HCT116 (cell line): ENCODE measurements around the gene FMOD. TPM values are rescaled to one million over a fixed set of nuclear protein-coding genes. Genes with fewer than 3 reads are reported as not detected.

Experiments used
- ATAC-seq: fragments of 200-7000 bp; cut with Tn5 transposase; 2 replicates; pipeline ENCODE4 v1.9.1; 2020; ENCODE audit warnings: mild to moderate bottlenecking, moderate library complexity
- BruUV-seq: library from RNA; stranded (reverse); fragments of 400-500 nt; replicated peaks from 2 replicates; lab custom pipeline; 2021; lab: Mats Ljungman, UMichigan
- CTCF ChIA-PET: fragments of 300-600 bp; sonication (Branson Sonifier 250); formaldehyde crosslinking; loops from one replicate; lab custom pipeline; 2021; ENCODE audit warnings: antibody characterized with exemption; lab: Charles Lee
- POLR2A ChIA-PET: fragments of 300-600, 350-600 bp; sonication (Branson Sonifier 250); formaldehyde crosslinking; loops from one replicate; lab custom pipeline; 2021; ENCODE audit warnings: antibody characterized with exemption; lab: Charles Lee
- RAD21 ChIA-PET, 2 experiments: fragments of 300-600 bp; sonication (Branson Sonifier 250); formaldehyde crosslinking; loops; one replicate each; lab custom pipeline; 2023; ENCODE audit warnings: low total read pairs in 2 of 2; ENCODE audit not compliant: uncharacterized antibody in 2 of 2, unreplicated experiment in 2 of 2, low non-redundant PET in 1 of 2; lab: Charles Lee
- DNase-seq: peaks from one replicate; pipeline ENCODE4 v3.0.0-alpha.2; 2010; ENCODE audit warnings: low read depth, low spot score
- H2AFZ ChIP-seq: fragments of 200-600 bp; shearing (Covaris generic), sonication (generic); 2 replicates; pipeline ENCODE4 v1.6.1; 2017; ENCODE audit warnings: low read depth, mixed run types, mixed read lengths, antibody characterized with exemption, low read length; ENCODE audit not compliant: poor library complexity, severe bottlenecking
- H3K27ac ChIP-seq: 2 replicates; pipeline ENCODE4 v1.5.1; 2012; ENCODE audit warnings: low read depth, low read length
- H3K27me3 ChIP-seq: fragments of 200-600 bp; sonication (generic); 2 replicates; pipeline ENCODE4 v1.6.1; 2016; ENCODE audit warnings: mixed run types, low read length, mixed read lengths; ENCODE audit not compliant: insufficient read depth
- H3K36me3 ChIP-seq, 2 experiments: fragments of 200-500 bp in 1 of 2; fragments of 200-600 bp in 1 of 2; sonication (Bioruptor generic) in 1 of 2; sonication (generic) in 1 of 2; 2 replicates each; pipeline versions ENCODE4 v1.5.1 to v1.6.1; 2014 to 2016; ENCODE audit warnings: low read length in 2 of 2, inconsistent platforms in 1 of 2, mixed read lengths in 1 of 2, mixed run types in 1 of 2; ENCODE audit not compliant: insufficient read depth in 2 of 2, control insufficient read depth in 1 of 2
- H3K4me1 ChIP-seq, 2 experiments: fragments of 200-600 bp in 1 of 2; sonication (generic) in 1 of 2; 2 replicates each; pipeline versions ENCODE4 v1.5.1 to v1.6.1; 2012 to 2017; ENCODE audit warnings: low read length in 2 of 2, inconsistent platforms in 1 of 2, mild to moderate bottlenecking in 1 of 2, mixed read lengths in 1 of 2, mixed run types in 1 of 2, moderate library complexity in 1 of 2; ENCODE audit not compliant: insufficient read depth in 2 of 2, control insufficient read depth in 1 of 2
- H3K4me2 ChIP-seq: fragments of 200-600 bp; sonication (generic); 2 replicates; pipeline ENCODE4 v1.6.1; 2017; ENCODE audit warnings: mixed run types, low read length, mixed read lengths
- H3K4me3 ChIP-seq, 2 experiments: fragments of 200-600 bp in 1 of 2; sonication (generic) in 1 of 2; replicated peaks in 1 of 2; 2 replicates each; pipeline ENCODE4 v1.5.1; 2011 to 2016; ENCODE audit warnings: low read length in 2 of 2, control low read depth in 1 of 2, low read depth in 1 of 2, mild to moderate bottlenecking in 1 of 2, mixed read lengths in 1 of 2, mixed run types in 1 of 2
- H3K79me2 ChIP-seq: fragments of 200-600 bp; sonication (generic); 2 replicates; pipeline ENCODE4 v1.6.1; 2017; ENCODE audit warnings: mild to moderate bottlenecking, mixed run types, low read length, moderate library complexity, mixed read lengths; ENCODE audit not compliant: insufficient read depth
- H3K9ac ChIP-seq: fragments of 200-600 bp; sonication (generic); 2 replicates; pipeline ENCODE4 v1.6.1; 2016; ENCODE audit warnings: low read length, mixed read lengths
- H3K9me2 ChIP-seq: fragments of 200-600 bp; sonication (generic), shearing (Covaris generic); 2 replicates; pipeline ENCODE4 v1.6.1; 2017; ENCODE audit warnings: mixed run types, mild to moderate bottlenecking, moderate library complexity; ENCODE audit not compliant: insufficient read depth
- H3K9me3 ChIP-seq, 2 experiments: fragments of 200-500 bp in 1 of 2; fragments of 200-600 bp in 1 of 2; sonication (Bioruptor generic) in 1 of 2; sonication (generic) in 1 of 2; 2 replicates each; pipeline ENCODE4 v1.6.1; 2014 to 2017; ENCODE audit warnings: low read length in 2 of 2, mixed read lengths in 2 of 2, inconsistent platforms in 1 of 2, low read depth in 1 of 2, mild to moderate bottlenecking in 1 of 2, mixed run types in 1 of 2, moderate library complexity in 1 of 2; ENCODE audit not compliant: control insufficient read depth in 1 of 2, insufficient read depth in 1 of 2
- H4K20me1 ChIP-seq: fragments of 200-600 bp; sonication (generic), shearing (Covaris generic); 2 replicates; pipeline ENCODE4 v1.6.1; 2017; ENCODE audit warnings: mixed run types, mild to moderate bottlenecking, moderate library complexity; ENCODE audit not compliant: insufficient read depth
- CBX3 ChIP-seq: IDR thresholded peaks from 2 replicates; pipeline ENCODE4 v1.6.1; 2012; ENCODE audit warnings: low read depth
- EGR1 ChIP-seq: IDR thresholded peaks from 2 replicates; pipeline ENCODE4 v1.6.1; 2012; ENCODE audit warnings: low read depth
- ELF1 ChIP-seq: IDR thresholded peaks from 2 replicates; pipeline ENCODE4 v1.6.1; 2012; ENCODE audit warnings: low read depth, borderline replicate concordance
- EZH2phosphoT487 ChIP-seq: fragments of 200-600 bp; IDR thresholded peaks from 2 replicates; pipeline ENCODE4 v1.6.1; 2018; ENCODE audit warnings: antibody characterized with exemption, borderline replicate concordance
- POLR2AphosphoS5 ChIP-seq: IDR thresholded peaks from 2 replicates; pipeline ENCODE4 v1.6.1; 2011; ENCODE audit warnings: mild to moderate bottlenecking, low read depth, low read length, moderate library complexity
- RAD21 ChIP-seq: IDR thresholded peaks from 2 replicates; pipeline ENCODE4 v1.6.1; 2012; ENCODE audit warnings: low read depth, mild to moderate bottlenecking
- SP1 ChIP-seq: IDR thresholded peaks from 2 replicates; pipeline ENCODE4 v1.6.1; 2012; ENCODE audit warnings: low read depth
- ZFX ChIP-seq: fragments of 450-650 bp; IDR thresholded peaks from 2 replicates; pipeline ENCODE4 v1.6.1; 2017
- intact Hi-C: fragments of 100-400 bp; cut with micrococcal nuclease; formaldehyde crosslinking; loops from 2 replicates; pipeline ENCODE4 v1.10.0; 2022
- total RNA-seq: library from RNA; stranded (reverse); gene quantifications from one replicate; pipeline ENCODE4 v1.2.1, GENCODE V29; 2021; ENCODE audit not compliant: unreplicated experiment
- TF ChIP-seq, protein P1 (sequence below), 3 experiments: fragments of 200-600 bp in 1 of 3; sonication (generic) in 1 of 3; IDR thresholded peaks in 2 of 3; conservative IDR thresholded peaks in 1 of 3; 2 replicates each; pipeline ENCODE4 v1.5.1; 2012 to 2017; ENCODE audit warnings: low read depth in 2 of 3, low read length in 2 of 3, antibody characterized with exemption in 1 of 3, borderline replicate concordance in 1 of 3, control low read depth in 1 of 3, mild to moderate bottlenecking in 1 of 3, mixed read lengths in 1 of 3, mixed run types in 1 of 3, moderate library complexity in 1 of 3; ENCODE audit not compliant: insufficient read depth in 1 of 3
- TF ChIP-seq, protein P2 (sequence below): IDR thresholded peaks from 2 replicates; pipeline ENCODE4 v1.6.1; 2012
- TF ChIP-seq, protein P3 (sequence below): IDR thresholded peaks from 2 replicates; pipeline ENCODE4 v1.6.1; 2012; ENCODE audit warnings: low read depth

Gene FMOD
- total RNA-seq, 1 experiment from 2014 or later = not detected

DNA sequence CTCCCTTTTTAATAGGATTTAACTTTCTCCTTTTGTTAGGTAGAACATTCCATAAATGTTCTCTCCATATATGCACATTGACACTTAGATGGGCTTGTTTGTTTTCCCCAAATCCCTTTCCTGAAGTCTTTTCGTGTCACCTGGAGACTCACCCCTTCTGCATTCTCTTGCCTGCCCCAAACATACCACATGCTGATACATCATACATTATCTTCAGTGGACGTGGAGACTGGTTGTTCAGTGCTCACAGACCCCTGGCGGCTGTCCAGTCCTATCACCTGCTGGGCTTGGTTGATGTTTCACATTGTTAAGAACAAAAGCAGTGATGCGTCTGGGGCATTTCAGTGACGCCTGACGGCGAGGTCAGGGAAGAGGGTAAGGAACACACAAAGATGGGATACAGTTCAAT lies 22.2 kb downstream of the FMOD start (continued):
- TF ChIP-seq EZH2phosphoT487 (no peak), POLR2AphosphoS5 (no peak), EGR1 (no peak)
- TF ChIP-seq, protein P1, sequence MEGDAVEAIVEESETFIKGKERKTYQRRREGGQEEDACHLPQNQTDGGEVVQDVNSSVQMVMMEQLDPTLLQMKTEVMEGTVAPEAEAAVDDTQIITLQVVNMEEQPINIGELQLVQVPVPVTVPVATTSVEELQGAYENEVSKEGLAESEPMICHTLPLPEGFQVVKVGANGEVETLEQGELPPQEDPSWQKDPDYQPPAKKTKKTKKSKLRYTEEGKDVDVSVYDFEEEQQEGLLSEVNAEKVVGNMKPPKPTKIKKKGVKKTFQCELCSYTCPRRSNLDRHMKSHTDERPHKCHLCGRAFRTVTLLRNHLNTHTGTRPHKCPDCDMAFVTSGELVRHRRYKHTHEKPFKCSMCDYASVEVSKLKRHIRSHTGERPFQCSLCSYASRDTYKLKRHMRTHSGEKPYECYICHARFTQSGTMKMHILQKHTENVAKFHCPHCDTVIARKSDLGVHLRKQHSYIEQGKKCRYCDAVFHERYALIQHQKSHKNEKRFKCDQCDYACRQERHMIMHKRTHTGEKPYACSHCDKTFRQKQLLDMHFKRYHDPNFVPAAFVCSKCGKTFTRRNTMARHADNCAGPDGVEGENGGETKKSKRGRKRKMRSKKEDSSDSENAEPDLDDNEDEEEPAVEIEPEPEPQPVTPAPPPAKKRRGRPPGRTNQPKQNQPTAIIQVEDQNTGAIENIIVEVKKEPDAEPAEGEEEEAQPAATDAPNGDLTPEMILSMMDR (IDR thresholded peaks at IDR 0.05 in 2 of 3, conservative IDR thresholded peaks at IDR 0.05 in 1 of 3; ENCODE audit: borderline replicate concordance in 1 of 3, insufficient read depth in 1 of 3, low read depth in 2 of 3, low read length in 2 of 3) = no peak

DNA sequence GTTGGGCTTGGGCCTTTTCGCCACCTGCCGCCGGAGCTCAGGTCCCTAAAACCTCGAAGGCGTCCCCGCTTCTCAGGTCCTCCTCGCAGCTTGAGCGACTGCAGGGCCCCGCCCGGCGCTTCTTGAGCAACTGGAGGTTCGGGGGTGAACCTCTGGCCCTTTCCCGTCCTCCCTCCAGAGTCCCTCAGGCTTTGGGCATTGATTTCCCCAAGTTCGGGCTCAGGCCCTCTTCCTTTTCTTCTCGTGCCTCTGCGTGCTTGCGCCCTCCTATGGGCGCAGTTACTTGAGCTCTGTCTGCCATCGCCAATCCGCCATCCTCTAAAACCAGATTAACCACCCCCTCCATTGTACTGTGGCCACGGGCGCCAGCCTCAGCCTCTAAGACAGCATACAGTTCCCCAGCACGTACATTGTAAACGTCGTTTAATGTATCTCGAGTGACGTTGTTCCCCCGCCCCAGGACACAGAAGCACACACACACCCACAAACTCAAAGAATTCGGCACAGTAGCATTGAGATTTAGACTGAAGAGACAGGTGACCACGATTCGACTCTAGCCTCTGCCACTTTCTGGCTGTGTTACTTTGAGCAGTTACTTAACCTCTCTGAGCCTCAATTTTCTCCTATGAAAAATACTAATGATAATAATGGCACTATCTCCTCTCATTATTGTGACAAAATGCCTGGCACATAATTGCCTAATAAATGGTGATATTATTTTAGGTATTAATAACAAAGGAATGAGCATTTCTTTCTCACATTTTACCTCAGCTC lies 23.1 kb downstream of the FMOD start:
- peak overlapping the region; percentile 97 for H3K4me2 ChIP-seq
- H4K20me1 ChIP-seq = no peaks in the 10 kb centered on the region

More for the DNA sequence above, 23.1 kb downstream of the FMOD start:
- Histone ChIP-seq H3K79me2 (no peaks in the 10 kb centered on the region), H3K4me3 (peak overlapping the region; percentile 58 to 68), H3K36me3 (no peaks in the 10 kb centered on the region), H3K4me1 (peaks cover 11 to 18% of the 10 kb centered on the region in 2 experiments; a peak in 3 of 4 replicates), H3K9ac (peak overlapping the region; percentile 62), H3K27ac (peak overlapping the region; percentile 79), H3K27me3 (peaks cover 1% of the 10 kb centered on the region; the same call in 1 of the 2 replicates)
- POLR2A ChIA-PET = interaction anchor here (1.1 to 4.3 kb wide), 6 partner anchors 10 to 55 kb away, joined by 3 to 15 read pairs (median 6); partner anchors contain the start of gene BTG2
- BruUV-seq = TSS peak; percentile 79
- DNase-seq = no peak
- ATAC-seq = peak; percentile 67
- RAD21 ChIA-PET = interaction anchor here (0.7 to 1.8 kb wide), 3 partner anchors 55 to 374 kb away, joined by 3 to 5 read pairs (median 4); no protein-coding TSS in a partner anchor
- intact Hi-C loops = loop anchor here (2.0 kb wide), 1 partner anchor 47 kb away; no protein-coding TSS in a partner anchor
- TF ChIP-seq SP1 (no peak), ZFX (peak; percentile 61), POLR2AphosphoS5 (peak; percentile 20; the same call in 1 of the 2 replicates), RAD21 (peak; percentile 31), CBX3 (no peak), ELF1 (no peak)
- TF ChIP-seq, protein P2, sequence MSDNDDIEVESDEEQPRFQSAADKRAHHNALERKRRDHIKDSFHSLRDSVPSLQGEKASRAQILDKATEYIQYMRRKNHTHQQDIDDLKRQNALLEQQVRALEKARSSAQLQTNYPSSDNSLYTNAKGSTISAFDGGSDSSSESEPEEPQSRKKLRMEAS = peak; percentile 26; the same call in 1 of the 2 replicates
- TF ChIP-seq, protein P3, sequence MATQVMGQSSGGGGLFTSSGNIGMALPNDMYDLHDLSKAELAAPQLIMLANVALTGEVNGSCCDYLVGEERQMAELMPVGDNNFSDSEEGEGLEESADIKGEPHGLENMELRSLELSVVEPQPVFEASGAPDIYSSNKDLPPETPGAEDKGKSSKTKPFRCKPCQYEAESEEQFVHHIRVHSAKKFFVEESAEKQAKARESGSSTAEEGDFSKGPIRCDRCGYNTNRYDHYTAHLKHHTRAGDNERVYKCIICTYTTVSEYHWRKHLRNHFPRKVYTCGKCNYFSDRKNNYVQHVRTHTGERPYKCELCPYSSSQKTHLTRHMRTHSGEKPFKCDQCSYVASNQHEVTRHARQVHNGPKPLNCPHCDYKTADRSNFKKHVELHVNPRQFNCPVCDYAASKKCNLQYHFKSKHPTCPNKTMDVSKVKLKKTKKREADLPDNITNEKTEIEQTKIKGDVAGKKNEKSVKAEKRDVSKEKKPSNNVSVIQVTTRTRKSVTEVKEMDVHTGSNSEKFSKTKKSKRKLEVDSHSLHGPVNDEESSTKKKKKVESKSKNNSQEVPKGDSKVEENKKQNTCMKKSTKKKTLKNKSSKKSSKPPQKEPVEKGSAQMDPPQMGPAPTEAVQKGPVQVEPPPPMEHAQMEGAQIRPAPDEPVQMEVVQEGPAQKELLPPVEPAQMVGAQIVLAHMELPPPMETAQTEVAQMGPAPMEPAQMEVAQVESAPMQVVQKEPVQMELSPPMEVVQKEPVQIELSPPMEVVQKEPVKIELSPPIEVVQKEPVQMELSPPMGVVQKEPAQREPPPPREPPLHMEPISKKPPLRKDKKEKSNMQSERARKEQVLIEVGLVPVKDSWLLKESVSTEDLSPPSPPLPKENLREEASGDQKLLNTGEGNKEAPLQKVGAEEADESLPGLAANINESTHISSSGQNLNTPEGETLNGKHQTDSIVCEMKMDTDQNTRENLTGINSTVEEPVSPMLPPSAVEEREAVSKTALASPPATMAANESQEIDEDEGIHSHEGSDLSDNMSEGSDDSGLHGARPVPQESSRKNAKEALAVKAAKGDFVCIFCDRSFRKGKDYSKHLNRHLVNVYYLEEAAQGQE = no peak
- TF ChIP-seq, protein P1 (IDR thresholded peaks at IDR 0.05 in 2 of 3, conservative IDR thresholded peaks at IDR 0.05 in 1 of 3; ENCODE audit: borderline replicate concordance in 1 of 3, insufficient read depth in 1 of 3, low read depth in 2 of 3, low read length in 2 of 3) = peak in 2 of 3 experiments; percentile 30 to 44; a peak in 3 of 6 replicates
- TF ChIP-seq, all 23 proteins: peak for 5
- H3K9me3 ChIP-seq = no peaks in the 10 kb centered on the region
- CTCF ChIA-PET = interaction anchor here (0.6 to 1.8 kb wide), 9 partner anchors 8 to 210 kb away, joined by 3 to 19 read pairs (median 5); no protein-coding TSS in a partner anchor
- H3K9me2 ChIP-seq = no peaks in the 10 kb centered on the region
- H2AFZ ChIP-seq = peak overlapping the region; percentile 89
